ENCODE data around the gene DPP10. TPM values are rescaled to one million over a fixed set of nuclear protein-coding genes. Genes with fewer than 3 reads are reported as not detected.

The DPP10 gene
- total RNA-seq, 1 donor from 2014 or later: 6.5 TPM

DNA sequence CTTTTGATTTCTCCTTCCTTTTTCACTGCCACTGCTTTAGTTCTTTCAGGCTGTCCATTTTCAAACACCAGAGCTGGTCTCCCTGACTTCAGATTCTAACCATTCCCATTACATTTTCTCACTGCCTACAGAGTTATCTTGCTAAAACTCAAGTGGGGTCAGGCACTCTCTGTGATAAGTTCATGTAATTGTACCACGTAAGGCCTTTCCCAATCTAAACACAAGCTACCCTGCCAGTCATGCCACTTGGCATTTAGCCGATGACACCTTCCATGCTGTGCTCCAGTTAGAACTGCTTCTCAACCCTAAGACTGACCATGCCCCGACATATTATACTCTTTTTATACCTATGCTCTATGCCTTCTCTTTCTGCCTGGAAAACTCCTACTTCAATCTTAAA is 592.4 kb downstream of the DPP10 start:
- peaks cover 4% of the 10 kb centered on the region for H3K27me3 Mint-ChIP-seq (ENCODE audit: insufficient read depth, low read depth)
- Histone ChIP-seq H2AFZ (replicated peaks) (no peak overlapping the region), H3K27ac (no peak overlapping the region), H4K20me1 (ENCODE audit: low read depth) (no peaks in the 10 kb centered on the region), H3K27me3 (no peaks in the 10 kb centered on the region), H3K79me2 (ENCODE audit: low read depth) (no peaks in the 10 kb centered on the region), H3F3A (ENCODE audit: low read depth) (no peaks in the 10 kb centered on the region), H3K36me3 (no peaks in the 10 kb centered on the region), H3K4me2 (no peak overlapping the region), H3K4me3 (no peak overlapping the region), H3K4me1 (no peaks in the 10 kb centered on the region), H3K9ac (no peak overlapping the region), H3K9me3 (ENCODE audit: low read depth) (no peaks in the 10 kb centered on the region)
- H3K27ac Mint-ChIP-seq: no peak overlapping the region
- TF ChIP-seq EZH2phosphoT487 (IDR thresholded peaks at IDR 0.05) (no peak), EZH2 (IDR thresholded peaks at IDR 0.05) (no peak)
- TF ChIP-seq, protein P1, sequence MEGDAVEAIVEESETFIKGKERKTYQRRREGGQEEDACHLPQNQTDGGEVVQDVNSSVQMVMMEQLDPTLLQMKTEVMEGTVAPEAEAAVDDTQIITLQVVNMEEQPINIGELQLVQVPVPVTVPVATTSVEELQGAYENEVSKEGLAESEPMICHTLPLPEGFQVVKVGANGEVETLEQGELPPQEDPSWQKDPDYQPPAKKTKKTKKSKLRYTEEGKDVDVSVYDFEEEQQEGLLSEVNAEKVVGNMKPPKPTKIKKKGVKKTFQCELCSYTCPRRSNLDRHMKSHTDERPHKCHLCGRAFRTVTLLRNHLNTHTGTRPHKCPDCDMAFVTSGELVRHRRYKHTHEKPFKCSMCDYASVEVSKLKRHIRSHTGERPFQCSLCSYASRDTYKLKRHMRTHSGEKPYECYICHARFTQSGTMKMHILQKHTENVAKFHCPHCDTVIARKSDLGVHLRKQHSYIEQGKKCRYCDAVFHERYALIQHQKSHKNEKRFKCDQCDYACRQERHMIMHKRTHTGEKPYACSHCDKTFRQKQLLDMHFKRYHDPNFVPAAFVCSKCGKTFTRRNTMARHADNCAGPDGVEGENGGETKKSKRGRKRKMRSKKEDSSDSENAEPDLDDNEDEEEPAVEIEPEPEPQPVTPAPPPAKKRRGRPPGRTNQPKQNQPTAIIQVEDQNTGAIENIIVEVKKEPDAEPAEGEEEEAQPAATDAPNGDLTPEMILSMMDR (IDR thresholded peaks at IDR 0.05): no peak
- no peaks in the 10 kb centered on the region for H3K36me3 Mint-ChIP-seq
- H3K4me1 Mint-ChIP-seq: no peaks in the 10 kb centered on the region
- DNase-seq (ENCODE audit: low spot score): no peak
- no peak overlapping the region for H3K4me3 Mint-ChIP-seq
- peaks cover 3% of the 10 kb centered on the region for H3K9me3 Mint-ChIP-seq

DNA sequence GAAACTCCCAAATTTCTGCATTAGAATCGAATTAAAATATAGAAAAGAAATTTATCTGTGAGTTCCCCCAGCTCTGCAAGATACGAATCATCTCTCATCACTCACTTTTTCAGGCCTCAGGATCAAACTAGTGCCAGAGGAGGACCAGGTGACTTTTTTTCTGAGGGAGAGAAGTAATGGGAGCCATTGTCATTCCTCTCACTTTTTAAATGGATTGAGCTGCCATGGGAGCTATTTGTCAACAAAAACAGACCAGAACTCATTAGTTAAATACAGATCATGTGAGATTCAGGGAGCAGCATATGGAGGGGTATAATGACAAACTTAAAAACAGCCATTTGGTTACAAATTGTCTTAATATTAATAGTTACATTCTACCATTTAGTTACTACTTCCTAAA is 594.4 kb downstream of the DPP10 start:
- Histone ChIP-seq H3F3A (ENCODE audit: low read depth) (no peaks in the 10 kb centered on the region), H3K9ac (no peak overlapping the region), H3K4me1 (no peaks in the 10 kb centered on the region), H3K27ac (no peak overlapping the region), H3K79me2 (ENCODE audit: low read depth) (no peaks in the 10 kb centered on the region), H3K9me3 (ENCODE audit: low read depth) (no peaks in the 10 kb centered on the region), H3K4me2 (no peak overlapping the region), H3K36me3 (no peaks in the 10 kb centered on the region), H4K20me1 (ENCODE audit: low read depth) (no peaks in the 10 kb centered on the region), H2AFZ (replicated peaks) (no peak overlapping the region), H3K27me3 (no peaks in the 10 kb centered on the region), H3K4me3 (no peak overlapping the region)
- Mint-ChIP-seq H3K27me3 (ENCODE audit: insufficient read depth, low read depth) (peaks cover 4% of the 10 kb centered on the region), H3K4me1 (no peaks in the 10 kb centered on the region), H3K36me3 (no peaks in the 10 kb centered on the region), H3K27ac (no peak overlapping the region), H3K9me3 (no peaks in the 10 kb centered on the region), H3K4me3 (no peak overlapping the region)
- no peak for TF ChIP-seq EZH2 (IDR thresholded peaks at IDR 0.05)
- TF ChIP-seq EZH2phosphoT487 (IDR thresholded peaks at IDR 0.05): no peak
- TF ChIP-seq, protein P1 (IDR thresholded peaks at IDR 0.05): no peak
- DNase-seq (ENCODE audit: low spot score): no peak

DNA sequence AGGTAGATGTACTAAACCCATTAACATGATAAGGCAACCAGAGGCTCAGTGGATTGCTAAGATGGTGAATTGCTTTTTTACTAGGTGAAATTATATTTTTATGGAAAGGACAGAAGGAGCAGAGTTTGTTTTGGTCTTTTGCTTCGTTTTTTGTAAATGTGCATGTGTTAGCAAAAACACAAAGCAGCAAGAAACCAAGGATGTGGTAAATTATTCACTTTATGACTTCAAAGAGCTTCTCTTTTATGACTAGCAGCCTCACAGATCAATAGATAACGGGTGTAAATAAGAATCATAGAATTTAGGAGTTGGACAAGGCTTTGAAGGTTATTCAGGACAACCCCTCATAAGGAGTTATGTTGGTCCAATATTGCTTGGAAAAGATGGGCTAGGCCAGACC is 615.0 kb downstream of the DPP10 start:
- TF ChIP-seq EZH2phosphoT487 (IDR thresholded peaks at IDR 0.05) (no peak), EZH2 (IDR thresholded peaks at IDR 0.05) (no peak)
- TF ChIP-seq, protein P1 (IDR thresholded peaks at IDR 0.05): no peak
- H3K4me1 Mint-ChIP-seq: no peaks in the 10 kb centered on the region

More for the DNA sequence above, 615.0 kb downstream of the DPP10 start:
- H2AFZ ChIP-seq (replicated peaks): no peak overlapping the region
- Mint-ChIP-seq H3K27me3 (ENCODE audit: insufficient read depth, low read depth) (no peaks in the 10 kb centered on the region), H3K27ac (no peak overlapping the region), H3K4me3 (no peak overlapping the region), H3K9me3 (no peaks in the 10 kb centered on the region), H3K36me3 (no peaks in the 10 kb centered on the region)
- H3K9ac ChIP-seq: no peak overlapping the region
- H4K20me1 ChIP-seq (ENCODE audit: low read depth): no peaks in the 10 kb centered on the region
- no peaks in the 10 kb centered on the region for H3F3A ChIP-seq (ENCODE audit: low read depth)
- H3K27me3 ChIP-seq: no peaks in the 10 kb centered on the region
- H3K79me2 ChIP-seq (ENCODE audit: low read depth): no peaks in the 10 kb centered on the region
- H3K4me2 ChIP-seq: no peak overlapping the region
- no peak for DNase-seq (ENCODE audit: low spot score)
- H3K9me3 ChIP-seq (ENCODE audit: low read depth): no peaks in the 10 kb centered on the region
- no peaks in the 10 kb centered on the region for H3K4me1 ChIP-seq
- no peak overlapping the region for H3K4me3 ChIP-seq
- H3K36me3 ChIP-seq: no peaks in the 10 kb centered on the region
- H3K27ac ChIP-seq: no peak overlapping the region

Data from neural progenitor cell (in vitro differentiated cells).